GM12891 (cell line): ENCODE data around the gene SNX9.

Source experiments
- DNase-seq: peaks from one replicate; pipeline ENCODE4 v3.0.0; 2011; ENCODE audit warnings: low spot score; ENCODE audit not compliant: insufficient read length
- FAIRE-seq: peaks from 2 replicates; lab custom pipeline; 2011; peaks lifted over from hg19 to GRCh38; lab: Jason Lieb, UNC
- PAX5 ChIP-seq: IDR thresholded peaks from 2 replicates; pipeline ENCODE4 v1.6.1; 2011; ENCODE audit warnings: low read length, moderate library complexity, mild to moderate bottlenecking; ENCODE audit not compliant: insufficient read depth, severe bottlenecking
- POLR2A ChIP-seq: IDR thresholded peaks from 2 replicates; pipeline ENCODE4 v1.6.1; 2011; ENCODE audit warnings: low read depth, low read length, control low read depth
- POLR2AphosphoS5 ChIP-seq: IDR thresholded peaks from 2 replicates; pipeline ENCODE4 v1.6.1; 2011; ENCODE audit warnings: low read depth, low read length, control low read depth
- POU2F2 ChIP-seq: IDR thresholded peaks from 2 replicates; pipeline ENCODE4 v1.6.1; 2011; ENCODE audit warnings: low read depth, mild to moderate bottlenecking, control low read depth, low read length, moderate library complexity
- SPI1 ChIP-seq: IDR thresholded peaks from 2 replicates; pipeline ENCODE4 v1.6.1; 2011; ENCODE audit warnings: low read depth, low read length, control low read depth
- TAF1 ChIP-seq: IDR thresholded peaks from 2 replicates; pipeline ENCODE4 v1.6.1; 2011; ENCODE audit warnings: low read depth, low read length, control low read depth

Gene SNX9

DNA sequence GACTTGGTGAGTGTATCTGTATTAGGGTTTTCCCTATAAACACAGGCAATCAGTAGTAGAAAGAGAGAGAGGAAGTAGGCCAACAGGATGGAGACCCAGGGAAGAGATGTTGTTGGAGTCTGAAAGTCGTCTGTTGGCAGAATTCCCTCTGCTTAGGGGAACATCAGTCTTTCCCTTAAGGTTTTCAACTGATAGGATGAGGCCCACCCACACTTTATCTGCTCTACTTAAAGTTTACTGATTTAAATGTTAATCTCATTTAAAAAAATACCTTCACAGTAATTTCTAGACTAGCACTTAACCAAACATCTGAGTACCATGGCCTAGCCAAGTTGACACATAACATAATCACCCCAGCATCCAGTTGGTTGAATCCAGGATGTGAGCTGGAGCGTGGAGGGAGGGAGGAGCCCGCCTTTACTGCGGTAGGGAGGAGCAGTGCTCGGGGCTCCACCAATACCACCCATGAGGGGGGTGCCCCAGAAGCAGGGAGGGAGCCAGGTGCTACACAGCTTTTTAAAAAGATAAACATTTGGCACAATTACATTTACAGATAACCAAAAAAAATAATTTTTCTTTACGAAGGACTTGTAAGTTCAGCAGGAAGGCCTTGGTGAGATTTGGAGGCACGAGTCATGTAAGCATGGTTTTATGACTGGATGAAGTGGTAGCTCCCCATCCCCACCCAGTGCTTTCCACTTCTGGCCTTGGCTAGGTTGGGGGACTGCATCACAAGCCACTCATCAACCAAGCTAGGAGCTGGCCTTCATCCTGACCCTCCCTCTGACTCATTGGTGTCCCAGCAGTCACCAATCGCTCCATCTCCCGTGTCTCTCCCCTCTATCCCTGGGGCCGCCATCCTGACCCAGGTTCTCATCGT is 18.4 kb upstream of the SNX9 start:
- no peak for TF ChIP-seq POLR2A
- no peak for TF ChIP-seq PAX5
- no peak for TF ChIP-seq POLR2AphosphoS5
- no peak for TF ChIP-seq POU2F2
- no peak for TF ChIP-seq TAF1
- TF ChIP-seq SPI1: no peak
- FAIRE-seq: no peak
- no peak for DNase-seq

DNA sequence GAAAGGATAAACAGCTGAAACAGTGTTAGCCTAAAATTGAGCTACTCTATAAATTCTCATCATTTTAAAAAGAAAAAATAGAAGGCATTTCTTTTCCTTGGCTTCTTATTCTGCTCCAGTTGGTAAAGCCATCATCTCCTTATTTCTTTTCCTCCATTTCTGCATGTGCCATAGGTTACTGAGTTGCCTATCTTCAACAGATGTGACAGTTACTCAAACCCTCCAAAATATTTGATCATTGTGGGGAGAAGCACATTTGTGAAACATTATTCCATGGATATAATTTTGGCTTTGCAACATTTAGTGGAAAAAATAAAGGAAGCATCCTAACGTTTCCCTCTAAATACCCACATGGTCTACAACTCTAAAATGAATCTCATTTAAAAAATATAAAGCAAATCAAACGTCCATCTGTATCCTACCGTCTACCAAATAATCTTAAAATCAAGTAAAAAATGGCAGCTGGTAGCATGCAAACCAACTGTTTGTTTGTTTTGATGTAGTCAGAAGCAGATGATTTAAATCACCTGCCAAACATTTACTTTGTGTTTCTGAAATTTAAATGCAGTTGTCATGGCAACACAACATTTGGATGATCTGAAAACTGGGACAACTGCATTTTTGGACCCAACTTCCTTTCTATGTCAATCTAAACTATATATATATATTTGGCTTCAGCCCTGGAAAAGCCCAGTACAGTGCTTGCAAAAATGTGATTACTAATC is 16.8 kb upstream of the SNX9 start:
- FAIRE-seq (no peak), DNase-seq (no peak)
- TF ChIP-seq TAF1 (no peak), POU2F2 (no peak), POLR2AphosphoS5 (no peak), POLR2A (no peak), SPI1 (no peak), PAX5 (no peak)

DNA sequence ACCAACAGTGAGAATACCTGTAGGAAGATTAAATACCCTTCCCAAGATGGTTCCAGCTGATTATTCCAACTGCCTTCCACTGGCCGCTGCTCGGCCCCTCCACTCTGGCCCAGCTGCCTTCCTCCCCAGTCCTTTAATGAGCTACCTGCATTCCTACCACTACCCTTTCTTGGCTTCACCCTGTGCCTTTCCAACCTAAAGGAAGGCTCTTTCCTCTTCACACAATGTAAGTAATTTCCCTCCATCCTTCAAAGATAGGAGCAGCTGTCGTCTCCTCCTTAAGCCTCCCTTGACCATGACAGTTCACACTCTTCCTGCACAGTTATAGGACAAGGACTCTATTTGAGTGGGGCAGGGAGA is 16.2 kb upstream of the SNX9 start:
- TF ChIP-seq POLR2A (no peak), PAX5 (no peak), TAF1 (no peak), SPI1 (no peak), POLR2AphosphoS5 (no peak), POU2F2 (no peak)
- FAIRE-seq: no peak

DNA sequence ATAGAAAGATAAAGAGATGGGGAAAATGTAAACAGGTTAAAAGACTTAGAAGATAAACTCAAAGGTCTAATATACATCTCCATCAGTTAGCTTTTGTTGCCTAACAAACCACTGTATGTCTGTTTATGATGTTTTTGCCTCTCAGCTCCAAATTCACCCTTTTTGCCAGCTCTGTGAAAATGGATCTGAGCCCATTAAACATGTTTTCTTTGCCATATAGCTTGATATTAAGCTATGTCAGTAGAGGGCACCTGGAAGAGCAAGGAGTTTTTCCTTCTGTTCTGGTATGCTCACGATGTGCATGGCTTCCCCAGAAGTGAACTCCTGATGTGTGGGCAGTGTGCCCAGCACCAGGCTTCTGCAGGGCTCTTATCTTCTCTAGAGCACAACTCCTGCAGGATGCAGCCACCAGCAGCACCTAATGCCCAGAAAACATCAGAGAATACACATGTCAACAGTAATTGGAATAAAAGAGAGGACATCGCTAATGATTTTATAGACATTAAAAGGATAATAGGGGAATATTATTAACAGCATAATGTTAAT is 14.6 kb upstream of the SNX9 start:
- TF ChIP-seq POU2F2: no peak
- TF ChIP-seq TAF1: no peak
- no peak for TF ChIP-seq PAX5
- no peak for TF ChIP-seq POLR2A
- TF ChIP-seq POLR2AphosphoS5: no peak
- no peak for TF ChIP-seq SPI1
- no peak for FAIRE-seq
- no peak for DNase-seq

More for the DNA sequence above, 16.2 kb upstream of the SNX9 start:
- no peak for DNase-seq

DNA sequence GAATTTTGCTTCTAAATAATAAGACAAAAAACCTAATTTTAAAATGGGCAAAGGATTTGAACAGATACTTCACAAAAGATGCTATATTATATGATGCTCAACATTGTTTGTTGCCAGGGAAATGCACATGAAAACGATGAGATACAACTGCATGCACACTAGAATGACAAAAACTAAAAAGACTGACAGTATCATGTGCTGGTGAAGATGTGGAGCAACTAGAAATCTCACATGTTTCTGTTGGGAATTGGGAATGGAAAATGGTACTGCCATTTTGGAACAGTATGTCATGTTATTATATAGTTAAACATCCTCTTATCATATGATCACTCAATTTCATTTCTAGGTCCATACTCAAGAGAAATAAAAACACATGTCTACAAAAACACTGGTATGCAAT is 13.4 kb upstream of the SNX9 start:
- DNase-seq (no peak), FAIRE-seq (no peak)
- TF ChIP-seq POLR2AphosphoS5 (no peak), POU2F2 (no peak), PAX5 (no peak), TAF1 (no peak), SPI1 (no peak), POLR2A (no peak)

DNA sequence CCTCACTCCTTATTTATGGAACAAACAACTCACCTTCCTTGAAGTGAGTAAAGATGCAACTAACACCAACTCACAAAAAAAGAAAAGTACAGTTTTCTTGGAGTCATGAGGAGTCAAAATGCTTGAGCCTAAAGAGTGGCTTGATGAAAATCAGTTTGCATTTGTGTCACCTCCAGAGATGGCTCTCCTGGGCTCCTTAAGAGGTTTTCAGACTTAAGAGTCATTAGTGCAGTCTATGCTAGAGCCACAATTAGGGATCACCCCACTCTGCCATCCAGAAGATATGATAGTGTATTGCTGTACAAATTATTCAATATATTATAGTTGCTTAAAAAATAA is 11.9 kb upstream of the SNX9 start:
- TF ChIP-seq TAF1 (no peak), POU2F2 (no peak), SPI1 (no peak), POLR2AphosphoS5 (no peak), PAX5 (no peak), POLR2A (no peak)
- no peak for FAIRE-seq

DNA sequence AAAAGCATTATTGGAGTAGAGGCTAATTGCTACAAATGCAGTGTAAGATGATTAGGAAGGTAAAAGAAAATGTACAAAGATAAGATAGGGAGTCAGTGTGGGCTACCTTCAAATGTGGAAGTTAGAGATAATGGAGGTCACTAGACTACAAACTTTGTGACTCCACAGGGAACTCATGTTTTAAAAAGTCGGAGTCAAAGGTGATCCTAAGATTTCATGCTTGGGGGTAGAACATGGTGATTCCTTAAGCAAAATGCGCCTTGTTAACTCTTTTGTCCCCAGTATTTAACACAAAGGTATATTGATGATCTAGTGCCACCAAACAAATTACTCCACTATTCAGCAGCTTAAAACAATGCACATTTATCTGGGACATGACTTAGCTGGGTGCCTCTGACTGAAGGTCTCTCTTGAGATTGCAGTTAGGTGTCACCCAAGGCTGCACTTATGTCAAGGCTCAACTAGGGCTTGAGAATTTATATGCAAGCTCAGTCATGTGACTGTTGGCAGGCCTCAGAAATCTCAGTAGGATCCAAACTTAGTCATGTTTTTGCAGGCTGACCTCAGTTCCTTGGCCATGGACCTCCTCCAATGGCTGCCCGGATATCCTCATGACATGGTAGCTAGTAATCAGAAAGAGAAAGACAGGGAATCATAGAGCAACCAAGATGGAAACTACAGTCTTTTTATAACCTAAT is 11.4 kb upstream of the SNX9 start:
- TF ChIP-seq SPI1 (no peak), POLR2AphosphoS5 (no peak), PAX5 (no peak), TAF1 (no peak), POU2F2 (no peak), POLR2A (no peak)
- no peak for DNase-seq
- no peak for FAIRE-seq

More for the DNA sequence above, 11.9 kb upstream of the SNX9 start:
- no peak for DNase-seq

DNA sequence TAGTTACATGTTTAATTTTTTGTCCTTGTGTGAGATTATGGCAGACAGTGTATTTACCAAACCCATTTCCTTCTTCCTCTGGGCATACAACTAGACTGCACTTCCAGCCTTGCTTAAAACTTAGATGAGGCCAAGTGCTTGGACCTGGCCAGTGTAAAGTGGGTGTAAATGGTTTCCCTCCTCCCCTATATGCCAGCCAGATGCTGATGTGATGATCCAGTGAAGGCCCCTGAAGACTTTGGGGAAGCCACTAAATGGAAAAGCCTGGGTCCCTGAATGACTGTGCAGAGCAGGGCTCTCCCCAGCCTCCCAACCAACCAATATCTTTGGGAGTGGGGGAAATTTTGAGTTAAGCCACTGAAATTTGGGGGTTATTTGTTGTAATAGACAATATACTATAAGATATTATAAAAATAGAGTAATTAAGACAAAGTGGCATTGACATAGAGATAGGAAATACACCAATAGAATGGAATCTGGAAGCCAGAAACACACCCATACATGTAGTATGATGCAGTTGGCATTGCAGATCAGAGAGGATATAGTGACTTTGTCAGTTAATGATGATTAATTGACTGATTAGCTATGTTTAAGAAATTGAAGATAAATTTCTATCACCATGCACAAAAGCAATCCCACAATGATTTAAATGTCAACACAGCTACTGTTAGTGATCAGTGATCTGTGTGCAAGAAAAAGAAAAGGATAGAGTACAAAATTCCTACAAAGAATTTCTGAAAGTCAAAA is 10.4 kb upstream of the SNX9 start:
- no peak for DNase-seq
- TF ChIP-seq POLR2AphosphoS5 (no peak), POLR2A (no peak), TAF1 (no peak), SPI1 (no peak), PAX5 (no peak), POU2F2 (no peak)
- FAIRE-seq: no peak
